Fibroblast of pulmonary artery (primary cell): ENCODE data around the gene LRPPRC.
"Not testable (repeated sequence)": the region's sequence is repeated elsewhere in the genome, so short reads cannot be mapped to it uniquely, and the experiment has no call there.

Experiments used
- DNase-seq: peaks from one replicate; pipeline ENCODE4 v3.0.0-alpha.2; 2010; ENCODE audit warnings: low read depth
- H3K4me3 ChIP-seq: replicated peaks from 2 replicates; pipeline ENCODE4 v1.5.1; 2011; ENCODE audit warnings: low read depth, mild to moderate bottlenecking, control low read depth, low read length, moderate library complexity
- TF ChIP-seq, protein P1 (sequence below): IDR thresholded peaks from 2 replicates; pipeline ENCODE4 v1.5.1; 2011; ENCODE audit warnings: mild to moderate bottlenecking, control low read depth, low read length, inconsistent platforms; ENCODE audit errors: missing control alignments

Gene LRPPRC

DNA sequence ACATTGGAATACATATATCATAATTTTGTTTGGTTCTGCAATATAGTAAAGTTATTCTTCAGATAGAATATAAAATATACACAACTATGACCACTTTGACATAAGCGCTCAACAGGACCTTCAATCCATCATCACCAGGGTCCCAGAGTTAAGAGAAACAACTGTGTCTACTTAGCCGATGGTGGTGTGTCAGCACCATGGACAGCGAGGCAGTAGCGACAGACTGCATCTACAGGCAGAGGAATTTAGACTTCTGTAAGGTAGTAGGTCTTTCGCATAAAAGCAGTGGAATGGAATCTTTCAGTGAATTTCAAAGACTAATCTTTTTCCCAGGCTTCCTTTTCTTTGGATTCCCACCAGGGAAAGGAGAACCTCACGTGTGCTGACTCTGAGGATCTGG is 20.5 kb upstream of the LRPPRC start:
- DNase-seq = peak; percentile 72
- no peak overlapping the region for H3K4me3 ChIP-seq
- TF ChIP-seq, protein P1, sequence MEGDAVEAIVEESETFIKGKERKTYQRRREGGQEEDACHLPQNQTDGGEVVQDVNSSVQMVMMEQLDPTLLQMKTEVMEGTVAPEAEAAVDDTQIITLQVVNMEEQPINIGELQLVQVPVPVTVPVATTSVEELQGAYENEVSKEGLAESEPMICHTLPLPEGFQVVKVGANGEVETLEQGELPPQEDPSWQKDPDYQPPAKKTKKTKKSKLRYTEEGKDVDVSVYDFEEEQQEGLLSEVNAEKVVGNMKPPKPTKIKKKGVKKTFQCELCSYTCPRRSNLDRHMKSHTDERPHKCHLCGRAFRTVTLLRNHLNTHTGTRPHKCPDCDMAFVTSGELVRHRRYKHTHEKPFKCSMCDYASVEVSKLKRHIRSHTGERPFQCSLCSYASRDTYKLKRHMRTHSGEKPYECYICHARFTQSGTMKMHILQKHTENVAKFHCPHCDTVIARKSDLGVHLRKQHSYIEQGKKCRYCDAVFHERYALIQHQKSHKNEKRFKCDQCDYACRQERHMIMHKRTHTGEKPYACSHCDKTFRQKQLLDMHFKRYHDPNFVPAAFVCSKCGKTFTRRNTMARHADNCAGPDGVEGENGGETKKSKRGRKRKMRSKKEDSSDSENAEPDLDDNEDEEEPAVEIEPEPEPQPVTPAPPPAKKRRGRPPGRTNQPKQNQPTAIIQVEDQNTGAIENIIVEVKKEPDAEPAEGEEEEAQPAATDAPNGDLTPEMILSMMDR = no peak

DNA sequence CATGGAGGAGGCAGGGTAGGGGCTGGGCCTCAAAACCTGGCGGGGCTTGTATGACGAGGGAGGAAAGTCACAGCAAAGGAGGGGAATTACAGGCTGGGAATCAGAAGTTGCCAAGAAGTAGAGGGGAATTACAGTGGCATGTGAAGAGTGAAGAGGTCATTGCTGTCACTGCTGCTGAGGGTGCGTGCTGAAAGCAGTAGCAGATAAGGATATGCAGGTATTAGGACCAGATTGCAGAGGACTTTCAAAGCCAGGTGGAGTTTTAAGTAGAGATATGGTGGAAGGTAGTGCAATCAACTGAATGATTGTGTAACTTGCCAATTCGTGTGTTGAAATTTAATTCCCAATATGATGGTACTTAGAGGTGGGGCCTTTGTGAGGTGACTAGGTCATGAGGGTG is 19.4 kb upstream of the LRPPRC start:
- DNase-seq = no peak
- H3K4me3 ChIP-seq = no peak overlapping the region
- TF ChIP-seq, protein P1 = no peak

DNA sequence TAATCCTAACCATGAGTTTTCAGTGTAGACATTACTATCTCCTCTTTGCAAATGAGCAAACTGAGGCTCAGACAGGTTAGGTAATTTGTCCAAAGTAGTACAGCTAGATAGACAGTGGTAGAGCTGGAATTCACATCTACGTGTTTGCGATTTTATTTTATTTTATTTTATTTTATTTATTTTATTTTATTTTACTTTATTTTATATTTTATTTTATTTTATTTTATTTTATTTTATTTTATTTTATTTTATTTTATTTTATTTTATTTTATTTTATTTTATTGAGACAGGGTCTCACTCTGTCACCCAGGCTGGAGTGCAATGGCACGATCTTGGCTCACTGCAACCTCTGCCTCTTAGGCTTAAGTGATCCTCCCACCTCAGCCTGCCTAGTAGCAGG is 17.4 kb upstream of the LRPPRC start:
- H3K4me3 ChIP-seq, DNase-seq: not testable (repeated sequence)

DNA sequence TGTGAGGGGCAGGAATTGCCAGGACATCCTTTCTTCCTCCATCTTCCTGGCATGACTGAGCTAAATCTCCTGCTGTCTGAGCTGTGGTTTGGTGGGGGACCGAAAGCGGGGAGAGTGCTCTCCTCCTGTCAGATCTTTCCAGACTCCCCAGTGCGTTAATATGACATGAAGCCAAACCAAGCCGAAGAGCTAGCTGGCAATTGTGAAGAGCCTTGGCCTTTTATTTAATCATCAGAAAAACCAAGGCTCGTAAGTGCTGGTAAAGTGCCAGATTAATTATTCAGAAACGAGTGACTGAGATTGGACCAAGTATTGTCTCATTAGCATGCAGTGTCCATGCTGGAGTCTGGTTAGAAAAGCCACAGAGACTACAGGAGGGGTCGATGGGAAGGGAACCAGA is 14.5 kb upstream of the LRPPRC start:
- DNase-seq = no peak
- no peak overlapping the region for H3K4me3 ChIP-seq
- TF ChIP-seq, protein P1 = no peak

DNA sequence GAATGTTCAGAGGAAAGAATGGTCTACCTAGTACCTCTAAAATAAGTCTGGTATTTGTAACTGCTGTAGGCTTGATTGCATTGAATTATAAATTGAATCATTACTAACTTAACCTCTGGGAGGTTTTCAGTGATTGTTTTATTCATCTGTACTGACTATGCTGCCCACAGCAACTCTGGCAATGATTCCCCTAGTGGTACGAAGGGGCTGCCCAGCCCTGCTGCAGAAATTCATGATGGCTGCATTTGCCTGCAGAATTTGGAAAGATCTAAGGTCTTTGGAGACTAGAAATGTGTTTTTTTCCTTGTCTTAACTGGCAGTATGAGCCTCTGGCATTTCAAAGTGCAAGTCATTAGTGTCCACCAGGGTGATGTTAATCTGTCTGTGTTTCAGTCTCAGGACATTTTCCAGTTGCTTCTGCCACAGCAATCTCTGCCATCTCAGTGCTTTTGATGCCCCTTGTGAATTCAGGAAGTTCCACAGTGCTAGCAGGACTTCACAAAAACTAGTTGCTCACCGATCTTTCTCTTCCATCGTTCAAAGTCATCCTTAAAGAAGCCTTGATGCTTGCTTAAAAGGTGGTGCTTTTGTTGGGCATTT is 13.4 kb upstream of the LRPPRC start:
- H3K4me3 ChIP-seq = no peak overlapping the region
- TF ChIP-seq, protein P1 = no peak
- no peak for DNase-seq

DNA sequence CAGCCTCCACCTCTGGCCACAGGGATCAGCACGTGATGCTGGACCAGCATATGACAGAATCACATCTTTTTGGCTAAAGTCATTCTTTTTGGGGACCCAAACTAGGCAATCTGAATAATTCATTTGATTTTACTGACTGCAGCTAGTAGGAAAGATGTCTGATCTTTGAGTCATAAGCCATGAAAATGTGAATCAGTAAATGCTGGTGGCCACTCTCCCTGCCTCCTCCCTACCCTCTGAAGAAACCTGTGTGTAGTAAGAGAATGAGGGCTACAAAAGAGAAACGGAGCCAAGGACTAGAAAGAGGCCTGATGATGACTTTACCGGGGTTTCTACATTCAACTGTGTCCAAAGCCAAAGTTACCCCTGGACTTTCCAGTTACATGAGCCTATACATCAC is 10.1 kb upstream of the LRPPRC start:
- H3K4me3 ChIP-seq = no peak overlapping the region
- DNase-seq = no peak
- TF ChIP-seq, protein P1 = no peak

DNA sequence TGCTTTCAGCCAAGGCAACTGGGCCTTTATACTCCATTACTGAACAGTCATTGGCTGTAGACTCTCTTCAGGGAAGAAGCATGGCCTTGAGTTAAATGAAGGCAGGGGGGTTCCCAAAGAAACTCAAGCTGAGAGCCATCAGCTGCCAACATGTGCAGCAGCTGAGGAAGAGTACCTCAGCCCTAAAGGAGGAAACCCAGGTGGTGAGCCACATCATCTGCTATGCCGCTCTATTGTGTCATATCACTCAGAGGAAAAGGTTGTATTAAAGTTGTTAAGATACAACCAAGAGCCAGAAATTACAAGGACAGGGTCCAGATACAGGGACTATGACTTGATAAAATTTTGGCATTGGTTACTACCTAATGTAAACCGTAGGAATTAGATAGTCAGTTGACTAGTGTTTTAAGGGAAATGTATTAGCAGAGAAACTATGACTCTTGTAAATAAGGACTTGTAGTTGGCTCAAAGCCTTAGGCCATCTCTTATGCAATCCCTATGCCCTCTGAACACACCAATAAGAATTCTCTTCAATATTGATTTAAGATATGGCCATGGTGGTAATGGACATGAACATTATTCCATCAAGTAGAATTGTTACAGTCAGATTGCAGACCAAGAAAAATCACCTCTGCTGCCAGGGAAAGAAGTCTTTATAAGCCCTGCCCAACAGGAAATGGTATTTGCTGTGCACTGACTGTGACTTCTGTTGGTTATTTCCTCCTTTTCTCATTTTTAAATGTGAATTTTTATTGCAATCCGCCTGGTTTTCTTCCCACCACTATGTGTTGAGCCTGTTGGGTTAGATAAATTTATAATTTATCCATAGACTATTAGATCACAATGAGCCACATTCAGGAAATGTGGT is 9.2 kb upstream of the LRPPRC start:
- no peak overlapping the region for H3K4me3 ChIP-seq
- TF ChIP-seq, protein P1 = no peak
- no peak for DNase-seq
